H1 (cell line): ENCODE results near the gene HDC. TPM values are rescaled to one million over a fixed set of nuclear protein-coding genes. Genes with fewer than 3 reads are reported as not detected.

Experiments
- CHD7 ChIP-seq: fragments of 300-600 bp; sonication (generic); IDR thresholded peaks from 2 replicates; pipeline ENCODE4 v1.7.1; 2012; ENCODE audit warnings: low read length, moderate library complexity, mild to moderate bottlenecking, inconsistent platforms; ENCODE audit not compliant: insufficient replicate concordance
- SP2 ChIP-seq: IDR thresholded peaks from 2 replicates; pipeline ENCODE4 v1.6.1; 2012; ENCODE audit warnings: mild to moderate bottlenecking, low read length, inconsistent platforms
- polyA plus RNA-seq, 7 experiments: library from polyadenylated mRNA; depleted of rRNA in 3 of 7; stranded (reverse) in 5 of 7; unstranded in 2 of 7; fragments of >200 nt in 5 of 7; fragments of 200-250 nt in 2 of 7; gene quantifications; 1 replicate in 5 of 7; 2 replicates in 1 of 7; 4 replicates in 1 of 7; pipeline versions ENCODE4 v1.2.1 to v1.2.3, GENCODE V29; 2011 to 2013; ENCODE audit warnings: missing spikeins in 2 of 7, mixed read lengths in 2 of 7
- total RNA-seq: library from RNA; stranded (reverse); fragmentation: NEBNext Ultra II Directional; extraction: Animal tissue kit (Norgen Biotek cat#: 25700); gene quantifications from 2 replicates; pipeline ENCODE4 v1.2.1, GENCODE V29; 2021
- TF ChIP-seq, protein P1 (sequence below): IDR thresholded peaks from 2 replicates; pipeline ENCODE4 v1.6.1; 2011; ENCODE audit warnings: low read length, improper control_type of control experiment

Gene HDC
- total and polyA plus RNA-seq, 2 of the 8 experiments (the other 6 are each of a cell fraction or from before 2014, with no cell fraction given) = 0.20 to 0.22 TPM

- TF ChIP-seq SP2 (no peak), CHD7 (no peak)
- TF ChIP-seq, protein P1, sequence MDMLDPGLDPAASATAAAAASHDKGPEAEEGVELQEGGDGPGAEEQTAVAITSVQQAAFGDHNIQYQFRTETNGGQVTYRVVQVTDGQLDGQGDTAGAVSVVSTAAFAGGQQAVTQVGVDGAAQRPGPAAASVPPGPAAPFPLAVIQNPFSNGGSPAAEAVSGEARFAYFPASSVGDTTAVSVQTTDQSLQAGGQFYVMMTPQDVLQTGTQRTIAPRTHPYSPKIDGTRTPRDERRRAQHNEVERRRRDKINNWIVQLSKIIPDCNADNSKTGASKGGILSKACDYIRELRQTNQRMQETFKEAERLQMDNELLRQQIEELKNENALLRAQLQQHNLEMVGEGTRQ = no peak
Measured at GRCh38 chr15:50234764-50235163, 30.8 kb downstream of the HDC start (continued).
